A549 treated with DMSO at 1 μM for 4 hours (cell line): ENCODE results near the gene MSRB3. TPM values are rescaled to one million over a fixed set of nuclear protein-coding genes. Genes with fewer than 3 reads are reported as not detected.

ENCODE experiments used
- total RNA-seq: library from RNA; stranded (reverse); fragments of 200-300 nt; extraction: Qiagen RNA extraction; gene quantifications from 5 replicates; pipeline ENCODE4 v1.2.3, GENCODE V29; 2022; ENCODE audit warnings: low read depth

MSRB3 gene
- 19.1 to 27.3 TPM (median 25.3 TPM) in 5 replicates for total RNA-seq

DNA sequence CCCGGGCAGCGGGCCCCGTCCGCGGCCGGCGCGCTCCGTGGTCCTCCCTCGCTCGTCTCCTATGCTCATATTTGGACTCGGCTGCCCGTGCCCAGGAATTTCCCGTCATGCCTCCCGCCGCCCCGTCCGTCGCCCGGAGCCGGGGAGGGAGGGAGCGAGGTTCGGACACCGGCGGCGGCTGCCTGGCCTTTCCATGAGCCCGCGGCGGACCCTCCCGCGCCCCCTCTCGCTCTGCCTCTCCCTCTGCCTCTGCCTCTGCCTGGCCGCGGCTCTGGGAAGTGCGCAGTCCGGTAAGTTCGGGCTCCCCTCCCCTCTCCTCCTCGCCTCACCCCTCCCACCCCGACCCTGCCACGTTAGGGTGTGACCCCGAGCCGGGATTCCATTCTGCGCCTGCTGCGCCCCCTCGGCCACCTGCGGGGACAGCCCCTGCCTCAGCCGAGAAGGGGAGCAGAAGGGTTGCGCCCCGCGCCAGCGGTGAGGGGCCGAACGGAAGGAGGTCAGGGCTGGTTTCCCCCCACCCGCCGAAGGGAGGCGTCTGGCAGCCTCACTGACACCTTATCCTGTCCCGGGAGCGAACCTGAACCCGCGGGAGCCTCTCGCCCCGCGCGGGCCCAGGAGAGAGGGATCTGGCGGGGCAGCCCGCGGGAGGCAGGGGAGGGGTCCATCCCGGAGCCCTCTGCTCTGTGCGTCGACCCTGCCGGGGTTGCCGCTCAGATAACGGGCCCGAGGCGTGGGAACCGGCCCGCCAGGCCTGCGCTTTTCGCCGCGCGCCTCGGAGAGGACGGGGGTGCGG is at the start of gene MSRB3:
Gene MSRB3, plus strand, starts transcription at position 108 of the 793 bp plus-strand sequence. CDS start 29,897 bp downstream, outside the sequence.

Other genes starting within 250 kb of the MSRB3 start
- not detected in 5 replicates for gene WIF1, start 157.4 kb upstream of the MSRB3 start, total RNA-seq
- 10.1 to 14.4 TPM (median 12.7 TPM) in 5 replicates for gene LEMD3, start 109.1 kb upstream of the MSRB3 start, total RNA-seq